ENCODE results near the gene MYB.
A peak's percentile ranks its signal among the peaks of the same experiment; 100 is the strongest.

DNA sequence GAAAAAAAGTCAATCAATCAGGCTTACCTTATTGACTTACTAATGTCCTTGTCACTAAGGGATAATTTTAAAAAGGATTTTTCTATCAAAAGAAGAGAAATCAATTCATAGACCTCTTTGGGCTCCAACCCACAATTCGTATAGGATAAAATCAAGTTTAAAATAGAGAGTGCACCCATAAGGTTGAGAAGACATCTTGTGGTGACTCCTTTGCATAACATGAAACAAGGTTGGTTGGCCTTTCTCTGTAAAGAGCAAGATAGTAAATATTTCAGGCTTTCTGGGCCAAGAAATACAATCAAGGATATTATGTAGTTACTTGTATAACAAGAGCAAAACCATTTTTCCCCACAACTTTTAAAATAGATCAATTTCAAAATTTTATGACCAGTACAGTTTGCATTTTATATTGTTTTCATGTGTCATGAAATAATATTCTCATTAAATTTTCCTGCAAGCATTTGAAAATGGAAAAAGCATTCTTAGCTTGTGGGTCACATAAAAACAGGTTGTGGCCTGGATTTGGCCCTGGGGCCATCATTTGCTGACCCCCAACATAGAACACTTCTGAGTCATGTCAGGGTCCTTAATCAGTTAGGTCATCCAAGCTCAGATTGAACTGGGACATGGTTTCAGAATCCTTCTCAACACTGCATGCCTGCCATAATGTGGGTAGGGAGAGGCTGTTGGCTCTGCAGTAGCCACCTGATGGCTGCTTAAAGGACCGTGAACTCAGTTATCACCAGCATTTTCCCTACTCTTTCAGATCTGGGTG, 76.7 kb downstream of the MYB start:
- TF ChIP-seq, protein P1, sequence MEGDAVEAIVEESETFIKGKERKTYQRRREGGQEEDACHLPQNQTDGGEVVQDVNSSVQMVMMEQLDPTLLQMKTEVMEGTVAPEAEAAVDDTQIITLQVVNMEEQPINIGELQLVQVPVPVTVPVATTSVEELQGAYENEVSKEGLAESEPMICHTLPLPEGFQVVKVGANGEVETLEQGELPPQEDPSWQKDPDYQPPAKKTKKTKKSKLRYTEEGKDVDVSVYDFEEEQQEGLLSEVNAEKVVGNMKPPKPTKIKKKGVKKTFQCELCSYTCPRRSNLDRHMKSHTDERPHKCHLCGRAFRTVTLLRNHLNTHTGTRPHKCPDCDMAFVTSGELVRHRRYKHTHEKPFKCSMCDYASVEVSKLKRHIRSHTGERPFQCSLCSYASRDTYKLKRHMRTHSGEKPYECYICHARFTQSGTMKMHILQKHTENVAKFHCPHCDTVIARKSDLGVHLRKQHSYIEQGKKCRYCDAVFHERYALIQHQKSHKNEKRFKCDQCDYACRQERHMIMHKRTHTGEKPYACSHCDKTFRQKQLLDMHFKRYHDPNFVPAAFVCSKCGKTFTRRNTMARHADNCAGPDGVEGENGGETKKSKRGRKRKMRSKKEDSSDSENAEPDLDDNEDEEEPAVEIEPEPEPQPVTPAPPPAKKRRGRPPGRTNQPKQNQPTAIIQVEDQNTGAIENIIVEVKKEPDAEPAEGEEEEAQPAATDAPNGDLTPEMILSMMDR (conservative IDR thresholded peaks at IDR 0.05 in 1 of 2, IDR thresholded peaks at IDR 0.05 in 1 of 2; ENCODE audit: low read depth in 1 of 2, low read length in 2 of 2) = peak in 1 of 2 donors; percentile 12
- no peak for TF ChIP-seq EZH2 (IDR thresholded peaks at IDR 0.05; ENCODE audit: low read length, missing control alignments)

Measured in fibroblast of lung (primary cell).